ENCODE measurements around the gene GP2.

The GP2 gene

GRCh38 chr16:20306401-20306800, 20.9 kb downstream of the GP2 start:
- no peak for TF ChIP-seq ZNF274 (IDR thresholded peaks at IDR 0.05; ENCODE audit: low read depth, low read length)

DNA sequence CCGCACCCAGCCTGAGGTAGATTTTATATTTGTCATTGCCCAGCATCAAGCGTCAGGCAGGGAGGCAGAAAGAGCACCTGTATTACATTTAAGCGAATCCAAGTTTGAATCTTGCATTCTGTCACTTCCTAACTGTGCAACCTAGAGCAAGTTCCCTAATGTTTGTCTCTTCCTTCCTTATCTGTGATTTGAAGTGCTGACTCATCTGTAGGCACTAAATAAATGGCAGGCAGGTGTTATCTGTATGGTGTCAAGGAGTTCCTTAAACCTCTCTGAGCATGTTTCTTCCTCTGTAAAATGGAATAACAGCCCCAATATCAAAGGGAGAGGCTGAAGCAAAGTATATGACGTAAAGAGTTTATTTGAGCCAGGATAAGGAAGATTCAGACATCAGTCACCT, 24.3 kb downstream of the GP2 start:
- TF ChIP-seq ZNF274 (IDR thresholded peaks at IDR 0.05; ENCODE audit: low read depth, low read length): no peak

More at GRCh38 chr16:20306401-20306800, 20.9 kb downstream of the GP2 start:
- H3K4me3 ChIP-seq (ENCODE audit: low read length): no peak overlapping the region

DNA sequence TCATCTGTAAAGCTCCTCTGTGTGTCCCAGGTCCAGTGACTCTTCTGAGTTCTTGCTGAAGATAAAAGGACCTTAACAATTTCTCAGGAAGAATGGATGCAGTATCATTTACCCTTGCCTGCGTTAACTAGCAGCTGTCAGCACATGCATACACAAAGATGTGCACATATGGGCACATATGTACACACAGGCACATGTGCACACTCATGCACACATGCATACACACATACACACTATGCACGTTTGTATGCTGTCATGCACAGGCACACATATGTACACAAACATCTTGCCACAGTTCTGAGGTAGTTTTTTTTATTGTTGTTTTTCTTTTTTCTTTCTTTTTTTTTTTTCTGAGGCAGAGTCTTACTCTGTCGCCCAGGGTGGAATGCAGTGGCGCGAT, 24.9 kb downstream of the GP2 start:
- TF ChIP-seq ZNF274 (IDR thresholded peaks at IDR 0.05; ENCODE audit: low read depth, low read length): no peak
- H3K4me3 ChIP-seq (ENCODE audit: low read length): no peak overlapping the region

More for the DNA sequence above, 24.3 kb downstream of the GP2 start:
- H3K4me3 ChIP-seq (ENCODE audit: low read length): no peak overlapping the region

- H3K4me3 ChIP-seq (ENCODE audit: low read length): no peak overlapping the region
- no peak for TF ChIP-seq ZNF274 (IDR thresholded peaks at IDR 0.05; ENCODE audit: low read depth, low read length)
Observed at GRCh38 chr16:20301840-20302239, 25.5 kb downstream of the GP2 start.

DNA sequence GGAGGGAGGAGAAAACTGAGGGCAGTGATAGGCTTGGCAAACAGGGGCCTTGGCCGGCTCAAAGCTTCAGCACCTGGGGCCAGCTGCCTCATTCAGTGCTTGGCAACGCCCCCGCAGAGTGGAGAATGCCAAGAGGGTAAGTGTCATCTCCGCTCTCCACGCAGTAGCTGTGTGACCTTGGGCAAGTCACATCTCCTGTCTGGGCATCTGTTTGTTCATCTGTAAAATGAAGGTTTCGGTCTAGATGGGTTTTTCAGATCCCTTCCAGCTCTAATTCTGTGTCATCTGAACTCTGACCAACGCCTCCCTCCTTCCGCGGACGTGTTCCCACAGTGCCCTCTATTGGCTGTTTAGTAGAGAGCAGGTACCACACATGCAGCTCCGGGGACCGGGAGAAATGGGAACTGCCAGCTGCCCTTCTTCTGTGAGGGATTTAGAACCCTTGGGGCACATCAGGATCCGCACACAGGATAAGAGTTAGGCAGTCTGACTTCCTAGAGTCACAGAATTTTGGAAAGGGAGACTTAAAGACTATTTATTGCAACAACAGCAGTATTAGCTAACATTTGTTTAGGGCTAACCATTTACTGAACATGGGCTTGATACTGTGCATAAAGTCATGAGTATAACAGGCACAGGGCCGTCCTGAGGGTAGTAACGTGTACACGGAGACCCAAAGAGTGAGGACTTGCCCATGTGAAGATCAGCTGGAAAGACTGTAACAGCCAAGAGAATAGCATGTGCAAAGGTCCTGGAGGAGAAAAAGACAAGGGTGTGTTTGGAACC, 26.8 kb downstream of the GP2 start:
- no peak for TF ChIP-seq ZNF274 (IDR thresholded peaks at IDR 0.05; ENCODE audit: low read depth, low read length)
- H3K4me3 ChIP-seq (ENCODE audit: low read length): no peak overlapping the region

DNA sequence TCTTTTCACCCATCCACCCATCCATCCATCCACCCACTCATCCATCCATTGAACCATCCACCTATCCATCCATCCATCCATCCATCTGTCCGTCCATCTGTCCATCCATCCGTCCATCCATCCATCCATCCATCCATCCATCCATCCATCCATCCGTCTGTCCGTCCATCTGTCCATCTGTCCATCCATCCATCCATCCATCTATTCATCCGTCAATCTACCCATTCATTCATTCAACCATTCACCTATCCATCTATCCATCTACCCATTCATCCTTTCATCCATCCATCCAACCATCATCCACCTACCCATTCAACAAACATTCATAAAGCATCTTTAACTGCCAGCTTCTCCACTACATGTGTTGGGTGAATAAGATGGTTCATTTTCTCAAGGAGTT, 28.9 kb downstream of the GP2 start:
- no peak overlapping the region for H3K4me3 ChIP-seq (ENCODE audit: low read length)
- TF ChIP-seq ZNF274 (IDR thresholded peaks at IDR 0.05; ENCODE audit: low read depth, low read length): no peak

DNA sequence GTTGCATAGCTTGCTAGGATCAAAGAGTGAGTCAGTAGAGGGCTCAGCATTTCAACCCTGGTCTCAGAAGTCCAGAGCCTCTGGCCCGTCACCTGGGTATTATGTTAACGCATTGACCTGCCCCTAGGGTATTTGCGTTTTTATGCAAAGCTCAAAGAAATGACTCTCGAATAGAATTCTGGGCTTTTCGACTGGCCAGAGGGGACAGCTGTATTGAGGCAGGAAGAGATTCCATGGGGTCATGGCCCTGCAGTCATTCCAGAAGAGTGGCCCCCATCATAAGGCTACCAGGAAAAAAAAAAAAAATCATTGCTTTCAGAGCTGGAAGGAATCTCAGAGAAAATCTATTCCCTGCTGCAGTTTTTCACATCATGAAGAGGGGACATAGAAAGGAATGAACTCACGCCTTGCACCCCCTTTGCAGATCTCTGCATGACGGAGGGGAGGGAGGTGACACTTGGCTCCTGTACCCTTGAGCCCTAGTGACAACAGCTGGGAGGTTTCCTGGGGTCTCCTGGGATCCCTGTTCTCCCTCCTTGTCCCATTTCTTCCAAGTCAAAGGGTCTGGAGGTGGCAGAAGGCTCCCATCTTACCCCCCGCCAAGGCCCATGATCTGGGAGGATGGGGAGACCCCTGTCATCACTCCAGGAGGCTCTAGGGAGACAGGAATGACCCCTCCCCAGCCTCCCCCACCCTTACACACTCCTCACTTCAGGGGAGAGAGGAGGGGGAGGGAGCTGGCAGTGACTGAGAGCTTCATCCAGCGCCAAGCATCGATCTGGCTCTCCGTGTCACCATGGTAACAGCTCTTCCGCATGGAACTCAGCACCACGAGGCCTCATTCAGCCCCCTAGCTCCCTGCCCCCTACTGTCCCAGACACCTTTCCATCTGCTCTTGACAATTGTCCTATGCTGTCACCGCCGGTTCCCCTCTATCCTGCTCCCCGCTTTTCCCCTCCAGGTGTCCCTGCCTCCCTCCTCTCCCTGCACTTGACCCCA, 35.8 kb downstream of the GP2 start:
- TF ChIP-seq ZNF274 (IDR thresholded peaks at IDR 0.05; ENCODE audit: low read depth, low read length): no peak
- H3K4me3 ChIP-seq (ENCODE audit: low read length): no peak overlapping the region

- no peak overlapping the region for H3K4me3 ChIP-seq (ENCODE audit: low read length)
- no peak for TF ChIP-seq ZNF274 (IDR thresholded peaks at IDR 0.05; ENCODE audit: low read depth, low read length)
Observed at GRCh38 chr16:20289571-20289970, 37.7 kb downstream of the GP2 start.

DNA sequence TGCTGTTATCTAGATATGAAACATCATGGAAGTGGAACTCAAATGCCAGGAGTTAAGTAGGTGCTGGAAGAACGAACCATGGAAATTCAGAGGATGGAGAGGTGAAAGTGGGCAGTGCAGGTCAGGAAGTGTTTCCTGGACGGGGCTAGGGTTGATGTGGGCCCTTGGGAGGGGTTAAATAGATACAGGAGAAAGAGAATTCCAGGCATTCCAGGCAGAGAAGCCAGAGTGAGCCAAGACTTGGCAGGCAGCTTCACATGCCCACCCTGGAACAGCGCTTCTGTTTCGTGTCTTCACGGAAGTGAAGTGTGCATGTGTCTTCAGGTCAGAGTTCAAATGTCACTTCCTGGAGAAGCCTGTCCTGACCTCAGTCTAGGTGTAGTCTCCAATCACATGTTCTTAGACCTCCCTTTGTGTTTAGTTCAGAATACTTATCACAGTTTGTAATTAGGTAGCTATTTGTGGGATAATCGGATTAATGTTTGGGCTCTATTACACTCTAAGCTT, 41.3 kb downstream of the GP2 start:
- no peak overlapping the region for H3K4me3 ChIP-seq (ENCODE audit: low read length)
- TF ChIP-seq ZNF274 (IDR thresholded peaks at IDR 0.05; ENCODE audit: low read depth, low read length): no peak

- no peak overlapping the region for H3K4me3 ChIP-seq (ENCODE audit: low read length)
- TF ChIP-seq ZNF274 (IDR thresholded peaks at IDR 0.05; ENCODE audit: low read depth, low read length): no peak
Observed at GRCh38 chr16:20280259-20280658, 47.1 kb downstream of the GP2 start.

DNA sequence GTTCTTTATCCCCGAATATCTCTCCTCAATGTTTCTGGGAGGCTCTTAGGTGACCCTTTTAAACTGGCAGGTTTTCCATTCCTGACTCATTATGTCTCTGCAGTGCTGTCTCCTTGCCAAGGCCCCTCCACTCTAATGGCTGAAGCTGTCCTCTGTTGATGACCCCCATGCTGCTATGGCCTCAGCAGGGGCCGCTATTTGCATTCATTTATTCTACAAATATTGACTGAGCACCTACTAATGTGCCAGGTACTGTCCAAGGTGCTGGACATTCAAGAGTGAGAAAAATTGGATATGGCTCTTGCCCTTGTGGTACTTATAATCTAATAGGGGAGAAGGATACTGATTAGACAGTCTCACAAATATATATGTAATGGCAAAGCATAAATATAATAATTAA, 55.4 kb downstream of the GP2 start:
- H3K4me3 ChIP-seq (ENCODE audit: low read length): no peak overlapping the region
- TF ChIP-seq ZNF274 (IDR thresholded peaks at IDR 0.05; ENCODE audit: low read depth, low read length): no peak

- H3K4me3 ChIP-seq (ENCODE audit: low read length): no peak overlapping the region
- no peak for TF ChIP-seq ZNF274 (IDR thresholded peaks at IDR 0.05; ENCODE audit: low read depth, low read length)
Observed at GRCh38 chr16:20268409-20268808, 58.9 kb downstream of the GP2 start.

DNA sequence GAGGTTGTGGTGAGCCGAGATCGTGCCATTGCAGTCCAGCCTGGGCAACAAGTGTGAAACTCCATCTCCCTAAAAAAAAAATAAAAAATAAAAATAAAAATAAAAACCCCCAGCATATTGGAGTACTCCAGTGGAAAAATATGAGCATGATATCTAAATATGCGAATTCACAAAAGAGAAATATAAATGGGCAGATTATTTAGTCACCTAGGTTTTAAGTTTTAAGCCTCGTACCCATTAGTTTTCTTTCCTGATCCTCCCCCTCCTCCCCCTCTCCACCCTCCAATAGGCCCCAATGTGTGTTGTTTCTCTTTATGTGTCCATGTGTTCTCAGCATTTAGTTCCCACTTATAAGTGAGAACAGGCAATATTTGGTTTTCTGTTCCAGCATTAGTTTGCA, 62.3 kb downstream of the GP2 start:
- no peak overlapping the region for H3K4me3 ChIP-seq (ENCODE audit: low read length)
- TF ChIP-seq ZNF274 (IDR thresholded peaks at IDR 0.05; ENCODE audit: low read depth, low read length): no peak

GRCh38 chr16:20263138-20263855, 64.0 kb downstream of the GP2 start:
- H3K4me3 ChIP-seq (ENCODE audit: low read length): no peak overlapping the region

More at GRCh38 chr16:20263138-20263855, 64.0 kb downstream of the GP2 start:
- no peak for TF ChIP-seq ZNF274 (IDR thresholded peaks at IDR 0.05; ENCODE audit: low read depth, low read length)
